Uterus (tissue), 4 donors: ENCODE measurements around the gene SEC16A. TPM values are rescaled to one million over a fixed set of nuclear protein-coding genes. Genes with fewer than 3 reads are reported as not detected.

Experiments used
- DNase-seq, 2 donors: peaks; one replicate each; pipeline ENCODE4 v3.0.0-alpha.2; 2019 to 2020
- H3K27ac ChIP-seq, 2 donors: fragments of 200-600 bp; sonication (generic); 1 replicate in 1 of 2; 2 replicates in 1 of 2; pipeline ENCODE4 v1.5.1; 2016 to 2018
- H3K27me3 ChIP-seq, 2 donors: fragments of 200-600 bp; sonication (generic); one replicate each; pipeline ENCODE4 v1.5.1; 2018 to 2019; ENCODE audit warnings: control low read depth in 1 of 2
- H3K36me3 ChIP-seq, 2 donors: fragments of 200-600 bp; sonication (generic); one replicate each; pipeline ENCODE4 v1.5.1; 2019; ENCODE audit warnings: control low read depth in 1 of 2
- H3K4me1 ChIP-seq, 2 donors: fragments of 200-600 bp; sonication (generic); one replicate each; pipeline ENCODE4 v1.5.1; 2018 to 2019; ENCODE audit warnings: control low read depth in 1 of 2
- H3K4me3 ChIP-seq, 2 donors: fragments of 200-600 bp; sonication (generic); 1 replicate in 1 of 2; 2 replicates in 1 of 2; pipeline ENCODE4 v1.5.1; 2018 to 2019; ENCODE audit warnings: mild to moderate bottlenecking in 1 of 2
- H3K9me3 ChIP-seq, 2 donors: fragments of 200-600 bp; sonication (generic); one replicate each; pipeline ENCODE4 v1.5.1; 2019; ENCODE audit warnings: control low read depth in 1 of 2
- CTCF ChIP-seq, 4 experiments: fragments of 200-600 bp in 2 of 4; fragments of 450-650 bp in 2 of 4; sonication (generic) in 2 of 4; IDR thresholded peaks; one replicate each; pipeline ENCODE4 v1.5.1; 2016 to 2019; ENCODE audit warnings: antibody characterized with exemption in 4 of 4, mild to moderate bottlenecking in 2 of 4, moderate library complexity in 1 of 4
- POLR2A ChIP-seq, 2 donors: fragments of 450-650 bp; IDR thresholded peaks; one replicate each; pipeline ENCODE4 v1.6.1; 2016; ENCODE audit warnings: antibody characterized with exemption in 2 of 2, mild to moderate bottlenecking in 1 of 2, moderate library complexity in 1 of 2
- intact Hi-C: fragments of 100-400 bp; cut with DNase I; formaldehyde crosslinking; loops from one replicate; pipeline ENCODE4 v1.15.1; 2023; ENCODE audit warnings: low total_unique reads
- total RNA-seq, 4 donors: library from RNA; depleted of rRNA in 3 of 4; stranded (reverse); fragments of >200 nt in 3 of 4; gene quantifications; one replicate each; pipeline versions ENCODE4 v1.1.0 to v1.2.4, GENCODE V29; 2014 to 2023
- donor health status: DM: yes; HTN: yes; CAD: no.

The SEC16A gene
- total RNA-seq, 4 donors from 2014 or later = 18.8 to 73.2 (median 35.1) TPM

GRCh38 chr9:136395345-136396218 is 87.3 kb downstream of the SEC16A start:
- peaks cover 4 to 7% of the 10 kb centered on the region in 2 donors for H3K4me1 ChIP-seq
- TF ChIP-seq POLR2A (IDR thresholded peaks at IDR 0.05) = no peak
- no peak for TF ChIP-seq CTCF (IDR thresholded peaks at IDR 0.05)
- H3K9me3 ChIP-seq = no peaks in the 10 kb centered on the region
- no peaks in the 10 kb centered on the region for H3K36me3 ChIP-seq
- H3K4me3 ChIP-seq = no peak overlapping the region
- no peak overlapping the region for H3K27ac ChIP-seq
- no peaks in the 10 kb centered on the region for H3K27me3 ChIP-seq
- DNase-seq = no peak
- intact Hi-C loops = no loop called here

GRCh38 chr9:136395020-136395340 is 87.9 kb downstream of the SEC16A start:
- TF ChIP-seq POLR2A (IDR thresholded peaks at IDR 0.05) = no peak
- H3K4me1 ChIP-seq = peaks cover 4 to 7% of the 10 kb centered on the region in 2 donors
- DNase-seq = no peak
- H3K36me3 ChIP-seq = no peaks in the 10 kb centered on the region
- no peak overlapping the region for H3K4me3 ChIP-seq
- intact Hi-C loops = no loop called here
- H3K9me3 ChIP-seq = no peaks in the 10 kb centered on the region
- no peaks in the 10 kb centered on the region for H3K27me3 ChIP-seq
- no peak overlapping the region for H3K27ac ChIP-seq

GRCh38 chr9:136394312-136395019 is 88.4 kb downstream of the SEC16A start:
- Histone ChIP-seq H3K4me1 (peaks cover 4 to 7% of the 10 kb centered on the region in 2 donors), H3K36me3 (no peaks in the 10 kb centered on the region), H3K9me3 (no peaks in the 10 kb centered on the region), H3K27me3 (no peaks in the 10 kb centered on the region), H3K27ac (no peak overlapping the region), H3K4me3 (no peak overlapping the region)
- DNase-seq = no peak
- TF ChIP-seq CTCF (IDR thresholded peaks at IDR 0.05) (no peak), POLR2A (IDR thresholded peaks at IDR 0.05) (no peak)
- intact Hi-C loops = no loop called here

- Histone ChIP-seq H3K27me3 (no peaks in the 10 kb centered on the region), H3K4me3 (no peak overlapping the region), H3K36me3 (no peaks in the 10 kb centered on the region), H3K4me1 (no peaks in the 10 kb centered on the region), H3K9me3 (no peaks in the 10 kb centered on the region), H3K27ac (no peak overlapping the region)
- TF ChIP-seq CTCF (IDR thresholded peaks at IDR 0.05) = no peak
- no peak for TF ChIP-seq POLR2A (IDR thresholded peaks at IDR 0.05)
- DNase-seq = no peak
- intact Hi-C loops = no loop called here
Measured at GRCh38 chr9:136393531-136393930, 89.3 kb downstream of the SEC16A start.

- Histone ChIP-seq H3K27me3 (no peaks in the 10 kb centered on the region), H3K27ac (no peak overlapping the region), H3K4me1 (no peaks in the 10 kb centered on the region), H3K9me3 (no peaks in the 10 kb centered on the region), H3K36me3 (no peaks in the 10 kb centered on the region), H3K4me3 (no peak overlapping the region)
- intact Hi-C loops = no loop called here
- TF ChIP-seq CTCF (IDR thresholded peaks at IDR 0.05) (no peak), POLR2A (IDR thresholded peaks at IDR 0.05) (no peak)
- no peak for DNase-seq
Measured at GRCh38 chr9:136392538-136393449, 90.0 kb downstream of the SEC16A start.
